Mucosa of rectum (tissue), 2 donors: Measurements from ENCODE around the gene RNF112.
"Not testable (repeated sequence)": the region's sequence is repeated elsewhere in the genome, so short reads cannot be mapped to it uniquely, and the experiment has no call there.

Source experiments
- H3K27ac ChIP-seq, 2 donors: one replicate each; pipeline ENCODE4 v1.7.0; 2013; ENCODE audit warnings: inconsistent platforms in 2 of 2, low read depth in 2 of 2, low read length in 2 of 2
- H3K27me3 ChIP-seq, 2 donors: one replicate each; pipeline ENCODE4 v1.7.0; 2013; ENCODE audit warnings: low read length in 2 of 2; ENCODE audit not compliant: control insufficient read depth in 2 of 2, insufficient read depth in 2 of 2
- H3K36me3 ChIP-seq, 2 donors: one replicate each; pipeline ENCODE4 v1.7.0; 2013; ENCODE audit warnings: low read length in 2 of 2; ENCODE audit not compliant: control insufficient read depth in 2 of 2, insufficient read depth in 2 of 2
- H3K4me1 ChIP-seq, 2 donors: one replicate each; pipeline ENCODE4 v1.7.0; 2013; ENCODE audit warnings: low read length in 2 of 2, mild to moderate bottlenecking in 1 of 2; ENCODE audit not compliant: control insufficient read depth in 2 of 2, insufficient read depth in 2 of 2
- H3K4me3 ChIP-seq, 2 donors: one replicate each; pipeline ENCODE4 v1.7.0; 2013; ENCODE audit warnings: low read length in 2 of 2
- H3K9ac ChIP-seq, 2 donors: one replicate each; pipeline ENCODE4 v1.7.0; 2013; ENCODE audit warnings: low read length in 2 of 2, low read depth in 1 of 2, mild to moderate bottlenecking in 1 of 2
- H3K9me3 ChIP-seq, 2 donors: one replicate each; pipeline ENCODE4 v1.7.0; 2013; ENCODE audit warnings: low read length in 2 of 2; ENCODE audit not compliant: control insufficient read depth in 2 of 2
- donor health status: healthy.
- donor health status: Normal muscosa, but diverticular disease.

The RNF112 gene

DNA sequence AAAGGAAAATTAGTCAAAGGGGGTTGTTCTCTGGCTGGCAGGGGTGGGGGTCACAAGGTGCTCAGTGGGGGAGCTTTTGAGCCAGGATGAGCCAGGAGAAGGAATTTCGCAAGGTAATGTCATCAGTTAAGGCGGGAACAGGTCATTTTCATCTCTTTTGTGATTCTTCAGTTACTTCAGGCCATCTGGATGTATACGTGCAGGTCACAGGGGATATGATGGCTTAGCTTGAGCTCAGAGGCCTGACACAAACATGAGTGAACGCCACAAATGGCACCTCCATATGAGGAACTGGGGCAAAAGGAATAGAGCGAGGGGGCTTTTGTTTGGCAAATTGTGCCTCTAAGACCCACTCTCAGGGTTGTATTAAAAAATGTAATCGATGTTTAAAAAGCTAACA, 47.4 kb downstream of the RNF112 start:
- H3K4me3 ChIP-seq, H3K9ac ChIP-seq, H3K27ac ChIP-seq, H3K27me3 ChIP-seq, H3K36me3 ChIP-seq, H3K9me3 ChIP-seq: not testable (repeated sequence)
- H3K4me1 ChIP-seq, result peaks cover 18 to 23% of the 10 kb centered on the region in 2 donors

DNA sequence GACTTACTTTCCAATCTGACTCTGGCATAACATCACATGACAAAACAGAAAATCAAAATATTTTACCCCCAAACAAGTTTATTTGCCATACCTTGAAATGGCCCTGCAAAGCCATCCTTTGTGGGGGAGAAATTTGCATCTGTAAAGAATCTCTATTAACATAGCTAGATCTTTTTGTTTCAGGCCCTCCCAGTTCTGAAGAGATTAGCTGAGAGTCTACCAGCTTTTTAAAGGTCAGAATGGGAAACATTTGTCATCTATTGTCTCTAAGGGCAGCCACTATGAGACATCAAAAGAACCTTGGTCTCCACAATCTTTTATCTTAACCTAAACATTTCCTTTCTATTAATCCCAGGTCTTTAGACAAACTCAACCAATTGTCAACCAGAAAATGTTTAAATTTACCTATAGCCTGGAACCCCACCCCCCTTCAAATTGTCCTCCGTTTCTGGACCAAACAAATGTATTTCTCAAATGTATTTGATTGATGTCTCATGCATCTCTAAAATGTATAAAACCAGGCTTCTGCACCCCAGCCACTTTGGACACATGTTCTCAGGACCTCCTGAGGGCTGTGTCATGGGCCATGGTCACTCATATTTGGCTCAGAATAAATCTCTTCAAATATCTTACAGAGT, 48.1 kb downstream of the RNF112 start:
- H3K9ac ChIP-seq, H3K27ac ChIP-seq, H3K27me3 ChIP-seq, H3K9me3 ChIP-seq, H3K36me3 ChIP-seq, H3K4me3 ChIP-seq: not testable (repeated sequence)
- H3K4me1 ChIP-seq, result peaks cover 20 to 25% of the 10 kb centered on the region in 2 donors

DNA sequence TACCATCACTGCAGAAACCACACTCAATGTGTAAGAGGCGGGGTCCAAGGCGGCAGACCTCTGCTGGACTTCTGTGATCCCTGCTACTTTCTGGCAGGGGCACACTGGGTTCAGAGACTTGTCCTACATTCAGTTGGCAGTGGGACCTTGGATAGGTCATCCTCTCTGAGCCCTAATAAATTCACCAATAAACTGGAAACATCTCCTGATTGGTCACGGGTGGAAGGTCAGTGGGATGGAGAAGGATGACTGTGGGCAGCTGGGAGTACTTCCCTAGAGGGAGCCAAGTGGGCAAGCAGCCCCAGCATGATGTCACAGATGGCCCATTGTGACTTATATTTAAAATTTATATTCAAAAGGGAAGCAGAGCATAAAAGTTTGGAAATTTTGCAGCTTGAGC, 49.7 kb downstream of the RNF112 start:
- H3K9ac ChIP-seq, result no peak overlapping the region

DNA sequence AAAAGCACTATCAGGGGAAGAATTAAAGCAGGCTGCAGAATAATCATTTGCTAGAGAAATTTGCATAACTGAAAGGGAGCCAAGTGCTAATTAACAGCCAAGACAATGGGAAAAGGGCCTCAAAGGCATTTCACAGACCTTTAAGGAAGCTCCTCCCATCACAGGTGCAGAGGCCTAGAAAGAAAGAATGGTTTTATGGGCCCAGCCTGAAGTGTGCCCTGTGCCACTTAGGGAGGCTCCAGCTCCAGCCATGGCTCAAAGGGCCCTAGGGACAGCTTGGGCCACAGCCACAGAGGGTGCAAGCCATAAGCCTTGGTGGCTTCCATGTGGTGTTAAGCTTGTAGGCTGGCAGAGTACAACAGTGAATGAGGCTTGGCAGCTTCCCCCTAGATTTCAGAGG, 50.1 kb downstream of the RNF112 start:
- H3K27ac ChIP-seq, result peak overlapping the region in 1 of 2 donors; percentile 9
- no peaks in the 10 kb centered on the region for H3K27me3 ChIP-seq
- H3K9me3 ChIP-seq, result no peaks in the 10 kb centered on the region
- H3K4me3 ChIP-seq, result no peak overlapping the region
- no peak overlapping the region for H3K9ac ChIP-seq
- no peaks in the 10 kb centered on the region for H3K36me3 ChIP-seq
- H3K4me1 ChIP-seq, result peaks cover 20 to 34% of the 10 kb centered on the region in 2 donors

More for the DNA sequence above, 49.7 kb downstream of the RNF112 start:
- Histone ChIP-seq H3K9me3 (no peaks in the 10 kb centered on the region), H3K4me3 (no peak overlapping the region), H3K4me1 (peaks cover 20 to 34% of the 10 kb centered on the region in 2 donors), H3K36me3 (no peaks in the 10 kb centered on the region), H3K27ac (no peak overlapping the region), H3K27me3 (no peaks in the 10 kb centered on the region)

DNA sequence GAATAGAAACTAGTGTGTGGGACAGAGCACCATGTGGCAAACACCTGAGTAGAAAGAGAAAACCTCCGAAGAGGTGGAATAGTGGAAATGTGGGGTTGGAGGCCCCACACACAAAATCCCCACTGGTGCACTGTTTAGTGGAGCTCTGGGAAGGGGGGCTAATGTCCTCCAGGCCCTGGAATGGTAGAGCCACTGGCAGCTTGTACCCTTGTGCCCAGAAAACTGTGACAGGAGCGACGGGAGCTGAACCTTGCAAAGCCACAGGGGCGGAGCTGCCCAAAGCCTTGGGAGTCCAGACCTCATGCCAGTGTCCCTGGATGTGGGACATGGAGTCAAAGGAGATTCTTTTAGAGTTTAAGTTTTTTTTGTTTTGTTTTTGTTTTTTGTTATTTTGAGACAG, 50.6 kb downstream of the RNF112 start:
- H3K27me3 ChIP-seq, result no peaks in the 10 kb centered on the region
- H3K36me3 ChIP-seq, result no peaks in the 10 kb centered on the region
- no peak overlapping the region for H3K27ac ChIP-seq
- H3K9ac ChIP-seq, result no peak overlapping the region
- H3K4me3 ChIP-seq, result no peak overlapping the region
- H3K9me3 ChIP-seq, result no peaks in the 10 kb centered on the region
- peaks cover 20 to 34% of the 10 kb centered on the region in 2 donors for H3K4me1 ChIP-seq

DNA sequence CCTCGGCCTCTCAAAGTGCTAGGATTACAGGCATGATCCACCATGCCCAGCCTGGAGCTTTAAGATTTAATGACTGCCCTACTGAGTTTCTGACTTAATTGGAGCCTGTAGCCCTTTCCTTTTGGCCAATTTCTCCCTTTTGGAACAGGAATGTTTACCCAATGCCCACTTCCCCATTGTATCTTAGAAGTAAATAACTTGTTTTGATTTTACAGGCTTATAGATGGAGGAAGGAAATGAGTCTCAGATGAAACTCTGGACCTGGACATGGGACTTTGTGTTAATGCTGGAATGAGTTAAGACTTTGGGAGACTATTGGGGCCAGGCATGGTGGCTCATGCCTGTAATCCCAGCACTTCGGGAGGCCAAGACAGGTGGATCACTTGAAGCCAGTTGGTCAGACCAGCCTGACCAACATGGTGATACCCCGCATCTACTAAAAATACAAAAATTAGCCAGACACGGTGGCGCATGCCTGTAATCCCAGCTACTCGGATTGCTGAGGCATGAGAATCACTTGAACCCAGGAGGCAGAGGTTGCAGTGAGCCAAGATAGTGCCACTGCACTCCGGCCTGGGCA, 51.5 kb downstream of the RNF112 start:
- not testable (repeated sequence) for H3K36me3 ChIP-seq, H3K27me3 ChIP-seq, H3K9ac ChIP-seq, H3K9me3 ChIP-seq, H3K4me3 ChIP-seq
- H3K27ac ChIP-seq, result peak overlapping the region in 1 of 2 donors; percentile 63
- H3K4me1 ChIP-seq, result peaks cover 20 to 34% of the 10 kb centered on the region in 2 donors

DNA sequence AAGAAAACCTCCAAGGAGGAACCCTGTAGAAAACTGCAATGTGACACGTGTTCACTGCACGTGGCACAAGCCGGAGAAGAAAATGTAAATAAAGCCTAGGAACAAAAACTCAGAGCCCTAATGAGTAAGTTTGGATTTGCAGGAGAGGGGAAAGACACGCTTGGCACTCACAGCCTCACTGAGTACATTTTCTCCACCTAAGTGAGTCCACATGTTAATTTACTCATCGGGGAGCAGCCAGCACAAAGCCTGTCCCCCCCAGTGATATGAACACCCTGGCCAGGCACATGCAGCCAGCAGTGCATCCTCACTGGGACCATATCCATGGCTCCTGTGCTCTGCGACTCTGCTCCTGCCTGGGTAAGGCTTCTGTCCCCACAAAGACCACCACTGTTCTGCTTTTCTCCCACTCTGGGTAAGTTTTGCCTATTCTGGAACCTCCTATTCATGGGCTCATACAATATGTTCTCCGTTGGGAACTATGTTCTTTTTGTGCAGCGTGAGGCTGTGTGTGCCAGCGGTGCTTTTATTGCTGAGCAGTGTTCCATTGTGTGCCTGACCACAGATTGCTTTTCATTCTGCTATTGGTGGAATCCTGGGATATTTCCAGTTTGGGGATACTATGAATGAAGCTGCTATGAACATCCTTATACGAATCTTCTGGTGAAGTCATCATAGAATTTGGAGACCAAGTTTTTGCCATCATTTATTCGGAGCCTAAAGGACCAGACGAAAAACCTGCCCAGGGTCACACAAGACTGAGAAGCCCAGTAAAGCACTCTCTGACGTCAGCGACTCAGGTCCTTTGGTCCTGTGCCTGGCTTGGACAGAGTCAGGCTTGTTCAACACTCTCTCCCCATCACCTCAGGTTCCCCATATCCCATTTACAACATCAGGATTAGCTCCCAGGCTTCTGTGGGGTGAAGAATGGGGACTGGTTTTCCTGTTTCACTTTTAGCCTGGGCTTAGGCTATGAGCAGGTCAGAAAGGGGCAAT, 53.3 kb downstream of the RNF112 start:
- Histone ChIP-seq H3K4me3 (no peak overlapping the region), H3K9ac (no peak overlapping the region), H3K4me1 (peaks cover 20 to 34% of the 10 kb centered on the region in 2 donors), H3K27me3 (no peaks in the 10 kb centered on the region), H3K27ac (peak overlapping the region; percentile 33 to 39), H3K36me3 (no peaks in the 10 kb centered on the region), H3K9me3 (no peaks in the 10 kb centered on the region)
